K562 (cell line): ENCODE measurements around the gene RNU6-9. TPM values are rescaled to one million over a fixed set of nuclear protein-coding genes. Genes with fewer than 3 reads are reported as not detected.

Source experiments
- ATF7 ChIP-seq: fragments of 450-650 bp; IDR thresholded peaks from 2 replicates; pipeline ENCODE4 v1.7.1; 2014; ENCODE audit warnings: mild to moderate bottlenecking, moderate library complexity
- CUX1 ChIP-seq: fragments of 200-800 bp; sonication (Bioruptor generic); IDR thresholded peaks from 2 replicates; pipeline ENCODE4 v1.6.1; 2016; ENCODE audit warnings: missing genetic modification characterization, missing compliant biosample characterization
- DEAF1 ChIP-seq: fragments of 450-650 bp; formaldehyde crosslinking; IDR thresholded peaks from 2 replicates; pipeline ENCODE4 v1.4.0; 2020; ENCODE audit warnings: mild to moderate bottlenecking, moderate library complexity
- DMBX1 ChIP-seq: fragments of 250-450 bp; sonication (Bioruptor Pico); IDR thresholded peaks from 2 replicates; pipeline ENCODE4 v1.8.0; 2022; ENCODE audit warnings: inconsistent platforms, mild to moderate bottlenecking, moderate library complexity, borderline replicate concordance
- FOXA1 ChIP-seq: fragments of 450-650 bp; IDR thresholded peaks from 2 replicates; pipeline ENCODE4 v1.6.1; 2016; ENCODE audit warnings: mild to moderate bottlenecking, borderline replicate concordance
- FOXP1 ChIP-seq: sonication (generic); formaldehyde crosslinking; IDR thresholded peaks from 2 replicates; pipeline ENCODE4 v1.8.0; 2022; ENCODE audit warnings: mild to moderate bottlenecking, missing genetic modification reagents
- HEY1 ChIP-seq: fragments of 250-450 bp; sonication (Bioruptor Pico); IDR thresholded peaks from 2 replicates; pipeline ENCODE4 v1.5.0; 2020; ENCODE audit warnings: mild to moderate bottlenecking, moderate library complexity, borderline replicate concordance
- KDM2B ChIP-seq: fragments of 250-450 bp; sonication (Bioruptor Pico); IDR thresholded peaks from 2 replicates; pipeline ENCODE4 v1.8.0; 2021; ENCODE audit warnings: mild to moderate bottlenecking, moderate library complexity
- MAFG ChIP-seq: fragments of 450-650 bp; conservative IDR thresholded peaks from 2 replicates; pipeline ENCODE4 v1.6.1; 2016; ENCODE audit warnings: missing genetic modification characterization, missing compliant biosample characterization
- MCM3 ChIP-seq: fragments of 450-650 bp; IDR thresholded peaks from 2 replicates; pipeline ENCODE4 v1.6.1; 2016
- MIER1 ChIP-seq: fragments of 450-650 bp; IDR thresholded peaks from 2 replicates; pipeline ENCODE4 v1.6.1; 2016; ENCODE audit warnings: antibody characterized with exemption, mild to moderate bottlenecking, low read depth
- NEUROD1 ChIP-seq: fragments of 150-350 bp; IDR thresholded peaks from 2 replicates; pipeline ENCODE4 v1.6.1; 2014; ENCODE audit warnings: borderline replicate concordance, low read length, low read depth; ENCODE audit not compliant: partially characterized antibody
- PHF8 ChIP-seq: fragments of 200-600 bp; sonication (generic); IDR thresholded peaks from 2 replicates; pipeline ENCODE4 v1.6.1; 2012; ENCODE audit warnings: mixed run types, mild to moderate bottlenecking, inconsistent platforms, low read length, moderate library complexity, borderline replicate concordance
- TAL1 ChIP-seq: fragments of 450-650 bp; IDR thresholded peaks from 2 replicates; pipeline ENCODE4 v1.6.1; 2016; ENCODE audit warnings: mild to moderate bottlenecking
- TCFL5 ChIP-seq: fragments of 250-450 bp; sonication (Bioruptor Pico); conservative IDR thresholded peaks from 2 replicates; pipeline ENCODE4 v1.6.1; 2021; ENCODE audit warnings: mild to moderate bottlenecking, moderate library complexity, matching md5 sums
- TEAD2 ChIP-seq: fragments of 450-650 bp; IDR thresholded peaks from 2 replicates; pipeline ENCODE4 v1.6.1; 2016; ENCODE audit warnings: missing genetic modification characterization, control low read depth, missing compliant biosample characterization
- polyA plus RNA-seq, 8 experiments: library from polyadenylated mRNA; depleted of rRNA in 4 of 8; stranded (reverse) in 5 of 8; unstranded in 3 of 8; fragments of >200 nt; fragmentation: Nextera tagmentation in 2 of 8; fragmentation: Illumina TruSeq in 1 of 8; extraction: Ambion mirVana in 2 of 8; extraction: Trizol in 1 of 8; gene quantifications; 2 replicates each; pipeline versions ENCODE4 v1.2.1 to v1.2.3, GENCODE V29; 2011 to 2014; ENCODE audit warnings: inconsistent platforms in 1 of 8, missing spikeins in 1 of 8
- total RNA-seq, 7 experiments: library from RNA; depleted of rRNA in 6 of 7; stranded (reverse); fragments of >200 nt in 6 of 7; fragmentation: Illumina TruSeq in 2 of 7; extraction: Trizol in 2 of 7; gene quantifications; 2 replicates each; pipeline versions ENCODE4 v1.2.1 to v1.2.3, GENCODE V29; 2011 to 2021; ENCODE audit warnings: low replicate concordance in 1 of 7
- TF ChIP-seq, protein P1 (sequence below): fragments of 250-450 bp; sonication (Bioruptor Pico); IDR thresholded peaks from 2 replicates; pipeline ENCODE4 v1.9.0; 2021; ENCODE audit warnings: mild to moderate bottlenecking
- TF ChIP-seq, protein P2 (sequence below): sonication (generic); formaldehyde crosslinking; IDR thresholded peaks from 2 replicates; pipeline ENCODE4 v1.8.1; 2023; ENCODE audit warnings: mild to moderate bottlenecking, missing genetic modification reagents
- TF ChIP-seq, protein P3 (sequence below): sonication (generic); formaldehyde crosslinking; IDR thresholded peaks from 2 replicates; pipeline ENCODE4 v1.8.0; 2022; ENCODE audit warnings: mild to moderate bottlenecking, missing genetic modification reagents

Gene RNU6-9
- total and polyA plus RNA-seq, 9 of the 15 experiments (the other 6 are each of a cell fraction or from before 2014, with no cell fraction given) = not detected

GRCh38 chr19:892894-893689 lies at the start of gene RNU6-9, which contains the start of gene MED16 (continued):
- TF ChIP-seq CUX1 (CRISPR knock-in tag) (no peak), MAFG (tag) (peak; percentile 65; the same call in 1 of the 2 replicates), MCM3 (no peak), FOXA1 (no peak), HEY1 (CRISPR knock-in tag) (no peak), TAL1 (no peak), TCFL5 (CRISPR knock-in tag) (no peak), KDM2B (0 out of 2 replicates have a peak, but pooled peaks have one; percentile 30), PHF8 (peak; percentile 85; the same call in 1 of the 2 replicates), DMBX1 (CRISPR knock-in tag) (no peak), TEAD2 (tag) (no peak), FOXP1 (CRISPR knock-in tag) (peak; percentile 35; the same call in 1 of the 2 replicates), MIER1 (no peak), DEAF1 (peak; percentile 35; the same call in 1 of the 2 replicates), NEUROD1 (peak; percentile 21), ATF7 (peak; percentile 89)
- TF ChIP-seq, protein P1, sequence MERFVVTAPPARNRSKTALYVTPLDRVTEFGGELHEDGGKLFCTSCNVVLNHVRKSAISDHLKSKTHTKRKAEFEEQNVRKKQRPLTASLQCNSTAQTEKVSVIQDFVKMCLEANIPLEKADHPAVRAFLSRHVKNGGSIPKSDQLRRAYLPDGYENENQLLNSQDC (CRISPR knock-in tag) = 0 out of 2 replicates have a peak, but pooled peaks have one; percentile 16
- TF ChIP-seq, protein P2, sequence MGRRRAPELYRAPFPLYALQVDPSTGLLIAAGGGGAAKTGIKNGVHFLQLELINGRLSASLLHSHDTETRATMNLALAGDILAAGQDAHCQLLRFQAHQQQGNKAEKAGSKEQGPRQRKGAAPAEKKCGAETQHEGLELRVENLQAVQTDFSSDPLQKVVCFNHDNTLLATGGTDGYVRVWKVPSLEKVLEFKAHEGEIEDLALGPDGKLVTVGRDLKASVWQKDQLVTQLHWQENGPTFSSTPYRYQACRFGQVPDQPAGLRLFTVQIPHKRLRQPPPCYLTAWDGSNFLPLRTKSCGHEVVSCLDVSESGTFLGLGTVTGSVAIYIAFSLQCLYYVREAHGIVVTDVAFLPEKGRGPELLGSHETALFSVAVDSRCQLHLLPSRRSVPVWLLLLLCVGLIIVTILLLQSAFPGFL (CRISPR knock-in tag) = 0 out of 2 replicates have a peak, but pooled peaks have one; percentile 74
- TF ChIP-seq, protein P3, sequence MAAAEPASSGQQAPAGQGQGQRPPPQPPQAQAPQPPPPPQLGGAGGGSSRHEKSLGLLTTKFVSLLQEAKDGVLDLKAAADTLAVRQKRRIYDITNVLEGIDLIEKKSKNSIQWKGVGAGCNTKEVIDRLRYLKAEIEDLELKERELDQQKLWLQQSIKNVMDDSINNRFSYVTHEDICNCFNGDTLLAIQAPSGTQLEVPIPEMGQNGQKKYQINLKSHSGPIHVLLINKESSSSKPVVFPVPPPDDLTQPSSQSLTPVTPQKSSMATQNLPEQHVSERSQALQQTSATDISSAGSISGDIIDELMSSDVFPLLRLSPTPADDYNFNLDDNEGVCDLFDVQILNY = no peak
